Fibroblast of villous mesenchyme (primary cell): ENCODE results near the gene DGKI. TPM values are rescaled to one million over a fixed set of nuclear protein-coding genes. Genes with fewer than 3 reads are reported as not detected.

Experiments used
- DNase-seq: peaks from one replicate; pipeline ENCODE4 v3.0.0-alpha.2; 2010; ENCODE audit warnings: low read depth
- H3K4me3 ChIP-seq: 2 replicates; pipeline ENCODE4 v1.5.1; 2011; ENCODE audit warnings: low read depth, mild to moderate bottlenecking, low read length
- CTCF ChIP-seq: IDR thresholded peaks from 2 replicates; pipeline ENCODE4 v1.5.1; 2012; ENCODE audit warnings: low read depth, mild to moderate bottlenecking, low read length; ENCODE audit not compliant: insufficient read depth
- total RNA-seq: library from RNA; depleted of rRNA; stranded (reverse); fragments of >200 nt; gene quantifications from 2 replicates; pipeline ENCODE4 v1.2.3, GENCODE V29; 2012

Gene DGKI
- total RNA-seq, 1 donor, result 3.5 TPM

DNA sequence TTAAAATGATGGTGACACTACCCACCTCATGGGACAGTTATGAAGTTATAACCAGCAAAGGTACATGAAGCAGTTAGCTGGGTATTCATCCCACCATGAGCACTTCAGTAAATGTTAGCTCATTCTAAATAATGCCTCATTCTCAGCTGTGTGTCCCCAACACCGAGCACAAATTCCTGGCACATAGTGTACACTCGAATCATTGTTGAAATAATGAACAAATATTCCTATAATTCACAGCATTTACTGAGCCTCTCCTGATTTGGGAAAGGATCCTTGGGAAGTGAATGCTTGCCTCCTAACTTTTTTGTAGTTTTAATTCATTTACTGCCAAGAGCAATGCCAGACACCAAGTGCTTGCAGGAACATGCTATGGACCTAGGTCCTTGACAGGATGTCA is 235.2 kb downstream of the DGKI start:
- no peak for DNase-seq
- TF ChIP-seq CTCF, result no peak

GRCh38 chr7:137609500-137609899 is 237.3 kb downstream of the DGKI start:
- no peak overlapping the region for H3K4me3 ChIP-seq
- DNase-seq, result peak; percentile 14
- TF ChIP-seq CTCF, result no peak

More for the DNA sequence above, 235.2 kb downstream of the DGKI start:
- no peak overlapping the region for H3K4me3 ChIP-seq

- peak; percentile 71 for DNase-seq
- no peak overlapping the region for H3K4me3 ChIP-seq
- TF ChIP-seq CTCF, result peak; percentile 43
These were observed 240.6 kb downstream of the DGKI start for GRCh38 chr7:137606061-137606674.

GRCh38 chr7:137603043-137603442 is 243.7 kb downstream of the DGKI start:
- no peak overlapping the region for H3K4me3 ChIP-seq
- TF ChIP-seq CTCF, result no peak
- DNase-seq, result no peak

GRCh38 chr7:137601642-137602041 is 245.1 kb downstream of the DGKI start:
- DNase-seq, result no peak
- no peak for TF ChIP-seq CTCF
- H3K4me3 ChIP-seq, result no peak overlapping the region

DNA sequence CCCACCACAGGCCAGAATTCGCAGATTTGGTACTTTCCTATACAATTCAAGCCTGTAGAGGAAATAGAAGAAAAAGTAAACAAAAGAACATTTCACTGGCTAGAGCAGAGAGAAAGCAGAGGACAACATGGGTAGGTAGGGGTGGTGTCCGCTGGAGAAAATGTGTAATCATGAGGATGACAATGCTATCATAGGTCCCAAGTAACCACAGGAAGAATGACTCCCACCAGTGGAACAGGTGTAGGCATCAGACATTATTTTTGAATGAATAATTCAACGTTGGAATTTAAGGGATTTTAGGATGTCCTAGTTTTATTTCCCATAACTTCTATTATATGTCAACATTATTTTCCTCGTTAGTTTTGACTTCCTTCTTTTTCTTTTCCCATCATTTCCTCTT is 248.9 kb downstream of the DGKI start:
- TF ChIP-seq CTCF, result no peak
- no peak overlapping the region for H3K4me3 ChIP-seq
- no peak for DNase-seq

- no peak for DNase-seq
- TF ChIP-seq CTCF, result no peak
- no peak overlapping the region for H3K4me3 ChIP-seq
These were observed 253.6 kb downstream of the DGKI start for GRCh38 chr7:137593115-137593711.
